A673 (cell line): ENCODE measurements around the gene C1orf167. TPM values are rescaled to one million over a fixed set of nuclear protein-coding genes. Genes with fewer than 3 reads are reported as not detected.

ENCODE experiments used
- BruUV-seq: library from RNA; stranded (reverse); fragments of 400-500 nt; replicated peaks from 2 replicates; lab custom pipeline; 2021; lab: Mats Ljungman, UMichigan
- CTCF ChIA-PET: fragments of 300-600 bp; sonication (Branson Sonifier 250); formaldehyde crosslinking; loops from one replicate; lab custom pipeline; 2022; ENCODE audit warnings: antibody characterized with exemption; lab: Charles Lee
- POLR2A ChIA-PET: fragments of 300-600 bp; sonication (Branson Sonifier 250); formaldehyde crosslinking; loops from one replicate; lab custom pipeline; 2022; ENCODE audit warnings: antibody characterized with exemption; ENCODE audit not compliant: low non-redundant PET; lab: Charles Lee
- DNase-seq: peaks from one replicate; pipeline ENCODE4 v3.0.0-alpha.2; 2015; ENCODE audit warnings: low spot score
- H3K27ac ChIP-seq: fragments of 200-600 bp; sonication (generic); 2 replicates; pipeline ENCODE4 v1.5.1; 2016; ENCODE audit warnings: mixed run types, low read depth, mild to moderate bottlenecking, mixed read lengths, antibody characterized with exemption, low read length; ENCODE audit not compliant: poor library complexity, severe bottlenecking
- H3K27me3 ChIP-seq: fragments of 200-600 bp; sonication (generic); replicated peaks from 2 replicates; pipeline ENCODE4 v1.6.1; 2017; ENCODE audit warnings: mixed run types, low read depth, mild to moderate bottlenecking, mixed read lengths, antibody characterized with exemption, low read length; ENCODE audit not compliant: insufficient read depth, poor library complexity
- H3K36me3 ChIP-seq: fragments of 200-600 bp; sonication (generic); 2 replicates; pipeline ENCODE4 v1.6.1; 2016; ENCODE audit warnings: mixed run types, mild to moderate bottlenecking, mixed read lengths, antibody characterized with exemption, low read length; ENCODE audit not compliant: insufficient read depth, poor library complexity, severe bottlenecking
- H3K4me1 ChIP-seq: fragments of 200-600 bp; sonication (generic); 2 replicates; pipeline ENCODE4 v1.6.1; 2017; ENCODE audit warnings: mixed run types, mild to moderate bottlenecking, mixed read lengths, antibody characterized with exemption, low read length; ENCODE audit not compliant: insufficient read depth, poor library complexity, severe bottlenecking
- H3K4me3 ChIP-seq: fragments of 200-600 bp; sonication (generic); 2 replicates; pipeline ENCODE4 v1.5.1; 2016; ENCODE audit warnings: low read depth, mixed run types, mild to moderate bottlenecking, mixed read lengths, low read length; ENCODE audit not compliant: poor library complexity, severe bottlenecking
- H3K9me3 ChIP-seq: fragments of 200-600 bp; sonication (generic); 2 replicates; pipeline ENCODE4 v1.6.1; 2016; ENCODE audit warnings: mixed run types, low read depth, mild to moderate bottlenecking, mixed read lengths, antibody characterized with exemption, low read length; ENCODE audit not compliant: poor library complexity, severe bottlenecking
- EZH2 ChIP-seq: fragments of 200-600 bp; sonication (generic); IDR thresholded peaks from 2 replicates; pipeline ENCODE4 v1.6.1; 2017; ENCODE audit warnings: borderline replicate concordance, low read depth, mild to moderate bottlenecking, mixed read lengths, antibody characterized with exemption, low read length; ENCODE audit not compliant: poor library complexity, severe bottlenecking
- intact Hi-C: fragments of 100-400 bp; cut with micrococcal nuclease; formaldehyde crosslinking; loops from one replicate; pipeline ENCODE4 v1.10.0; 2022; ENCODE audit not compliant: unreplicated experiment
- total RNA-seq: library from RNA; stranded (reverse); gene quantifications from 2 replicates; pipeline ENCODE4 v1.2.3, GENCODE V29; 2021
- TF ChIP-seq, protein P1 (sequence below): fragments of 300-800, 200-600 bp; sonication (generic); conservative IDR thresholded peaks from 2 replicates; pipeline ENCODE4 v1.5.1; 2017; ENCODE audit warnings: low read depth, mild to moderate bottlenecking, antibody characterized with exemption, low read length, moderate library complexity, mixed read lengths

The C1orf167 gene
- total RNA-seq, 1 experiment from 2014 or later, result not detected

DNA sequence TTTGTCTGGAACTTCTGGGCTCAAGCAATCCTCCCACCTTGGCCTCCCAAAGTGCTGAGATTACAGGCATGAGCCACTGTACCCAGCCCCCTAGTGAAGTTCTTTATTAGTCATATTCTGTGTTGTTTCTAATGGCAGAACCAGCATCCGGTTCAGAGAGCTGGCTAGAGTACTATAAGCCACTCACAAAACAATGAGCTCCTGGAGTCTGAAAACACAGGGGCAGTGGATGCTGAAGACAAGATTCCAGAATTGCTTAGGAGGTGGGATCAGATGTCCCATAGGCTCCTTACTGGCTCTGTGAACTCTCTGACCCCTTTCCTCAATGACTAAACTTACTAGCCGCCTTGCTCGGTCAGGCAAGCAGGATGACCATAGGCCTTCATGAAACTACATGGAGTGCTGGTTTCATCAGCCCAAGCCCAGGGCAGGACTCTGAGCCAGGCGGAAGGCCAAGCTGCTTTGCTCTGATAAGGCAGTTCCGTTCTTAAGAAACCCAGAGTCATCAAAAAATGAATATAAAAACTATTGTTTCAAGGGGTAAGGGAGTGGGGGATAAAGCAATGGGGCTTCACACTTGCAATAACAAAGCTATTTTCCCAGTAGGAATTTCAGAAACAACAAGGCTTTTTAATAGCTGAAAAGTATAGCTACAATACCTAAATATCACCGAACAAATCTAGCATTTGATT lies 35.7 kb downstream of the C1orf167 start:
- intact Hi-C loops, result no loop called here
- Histone ChIP-seq H3K27me3 (no peaks in the 10 kb centered on the region), H3K27ac (no peak overlapping the region), H3K4me3 (no peak overlapping the region), H3K36me3 (peaks cover 44% of the 10 kb centered on the region), H3K9me3 (no peaks in the 10 kb centered on the region), H3K4me1 (peaks cover under 1% of the 10 kb centered on the region)
- TF ChIP-seq, protein P1, sequence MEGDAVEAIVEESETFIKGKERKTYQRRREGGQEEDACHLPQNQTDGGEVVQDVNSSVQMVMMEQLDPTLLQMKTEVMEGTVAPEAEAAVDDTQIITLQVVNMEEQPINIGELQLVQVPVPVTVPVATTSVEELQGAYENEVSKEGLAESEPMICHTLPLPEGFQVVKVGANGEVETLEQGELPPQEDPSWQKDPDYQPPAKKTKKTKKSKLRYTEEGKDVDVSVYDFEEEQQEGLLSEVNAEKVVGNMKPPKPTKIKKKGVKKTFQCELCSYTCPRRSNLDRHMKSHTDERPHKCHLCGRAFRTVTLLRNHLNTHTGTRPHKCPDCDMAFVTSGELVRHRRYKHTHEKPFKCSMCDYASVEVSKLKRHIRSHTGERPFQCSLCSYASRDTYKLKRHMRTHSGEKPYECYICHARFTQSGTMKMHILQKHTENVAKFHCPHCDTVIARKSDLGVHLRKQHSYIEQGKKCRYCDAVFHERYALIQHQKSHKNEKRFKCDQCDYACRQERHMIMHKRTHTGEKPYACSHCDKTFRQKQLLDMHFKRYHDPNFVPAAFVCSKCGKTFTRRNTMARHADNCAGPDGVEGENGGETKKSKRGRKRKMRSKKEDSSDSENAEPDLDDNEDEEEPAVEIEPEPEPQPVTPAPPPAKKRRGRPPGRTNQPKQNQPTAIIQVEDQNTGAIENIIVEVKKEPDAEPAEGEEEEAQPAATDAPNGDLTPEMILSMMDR, result no peak
- no peak for TF ChIP-seq EZH2
- ChIA-PET POLR2A (no interaction called here), CTCF (interaction anchor here (0.5 kb wide), 1 partner anchor 16 kb away, joined by 6 read pairs; no protein-coding TSS in a partner anchor)
- BruUV-seq, result no TSS peak
- DNase-seq, result no peak

DNA sequence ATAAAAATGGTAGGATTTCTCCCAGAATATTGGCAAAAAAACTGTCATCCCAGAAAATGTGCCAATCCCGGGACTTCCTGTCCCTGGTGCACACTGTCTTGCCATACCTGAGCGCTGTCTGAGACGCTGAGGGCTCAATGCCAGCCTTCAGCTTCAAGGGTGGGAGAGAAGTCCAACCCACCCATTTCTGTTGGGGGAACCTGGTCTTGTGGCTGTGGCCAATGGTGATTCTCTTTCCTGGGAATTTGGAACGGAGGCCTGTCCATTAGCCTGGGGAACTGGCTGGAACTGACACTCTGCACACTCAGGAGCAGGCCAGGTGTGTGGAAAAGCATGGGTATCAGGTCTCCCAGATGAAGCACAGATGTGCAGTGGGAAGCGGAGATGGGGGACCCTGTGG lies 37.1 kb downstream of the C1orf167 start:
- Histone ChIP-seq H3K27me3 (no peaks in the 10 kb centered on the region), H3K36me3 (peaks cover 43% of the 10 kb centered on the region), H3K4me3 (no peak overlapping the region), H3K27ac (no peak overlapping the region), H3K9me3 (no peaks in the 10 kb centered on the region), H3K4me1 (peaks cover 14% of the 10 kb centered on the region)
- TF ChIP-seq EZH2, result no peak
- TF ChIP-seq, protein P1, result no peak
- ChIA-PET POLR2A (no interaction called here), CTCF (no interaction called here)
- BruUV-seq, result no TSS peak
- intact Hi-C loops, result no loop called here
- no peak for DNase-seq

DNA sequence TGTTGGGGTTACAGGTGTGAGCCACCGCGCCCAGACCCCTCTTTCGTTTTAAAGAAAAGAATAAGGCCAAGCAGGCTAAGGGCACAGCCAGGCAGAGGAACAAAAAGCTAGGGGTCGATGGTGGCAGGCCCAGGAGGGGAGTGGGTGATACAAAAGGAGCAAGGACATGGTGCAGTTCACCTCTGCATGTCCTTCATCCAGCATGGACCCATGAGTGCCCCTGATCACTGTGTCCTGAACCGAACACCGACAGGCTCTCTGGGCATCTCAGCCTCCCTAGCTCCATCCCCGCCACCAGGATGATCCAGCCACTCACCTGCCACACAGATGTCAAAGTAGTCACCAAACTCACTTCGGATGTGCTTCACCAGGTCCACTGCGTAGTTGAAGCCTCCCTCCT lies 37.9 kb downstream of the C1orf167 start:
- Histone ChIP-seq H3K4me1 (peaks cover 22% of the 10 kb centered on the region), H3K27me3 (no peaks in the 10 kb centered on the region), H3K36me3 (peaks cover 35% of the 10 kb centered on the region), H3K27ac (no peak overlapping the region), H3K4me3 (no peak overlapping the region), H3K9me3 (no peaks in the 10 kb centered on the region)
- ChIA-PET CTCF (interaction anchor here (0.7 kb wide), 1 partner anchor 204 kb away, joined by 7 read pairs; no protein-coding TSS in a partner anchor), POLR2A (no interaction called here)
- no peak for TF ChIP-seq EZH2
- TF ChIP-seq, protein P1, result no peak
- BruUV-seq, result no TSS peak
- DNase-seq, result no peak
- intact Hi-C loops, result no loop called here
